MM.1S (cell line): ENCODE measurements around the gene IL22RA2.

Experiments used
- CTCF ChIP-seq: fragments of 300-600 bp; sonication (generic); IDR thresholded peaks from 2 replicates; pipeline ENCODE4 v1.5.1; 2016; ENCODE audit warnings: antibody characterized with exemption, low read length, mixed read lengths
- EZH2 ChIP-seq: fragments of 300-600 bp; sonication (generic); optimal IDR thresholded peaks from 2 replicates; pipeline ENCODE3; 2017; ENCODE audit warnings: low read depth, mild to moderate bottlenecking, antibody characterized with exemption, low read length, mixed read lengths
- EZH2phosphoT487 ChIP-seq: fragments of 300-600 bp; sonication (generic); IDR thresholded peaks from 2 replicates; pipeline ENCODE4 v1.6.1; 2018; ENCODE audit warnings: antibody characterized with exemption, low read length

- TF ChIP-seq CTCF (no peak), EZH2phosphoT487 (no peak), EZH2 (no peak)
These were observed 70.5 kb downstream of the IL22RA2 start for GRCh38 chr6:137102851-137103492.
